ENCODE data around the gene DGLUCY.
"Not testable (repeated sequence)": the region's sequence is repeated elsewhere in the genome, so short reads cannot be mapped to it uniquely, and the experiment has no call there.

DGLUCY gene, protein sequence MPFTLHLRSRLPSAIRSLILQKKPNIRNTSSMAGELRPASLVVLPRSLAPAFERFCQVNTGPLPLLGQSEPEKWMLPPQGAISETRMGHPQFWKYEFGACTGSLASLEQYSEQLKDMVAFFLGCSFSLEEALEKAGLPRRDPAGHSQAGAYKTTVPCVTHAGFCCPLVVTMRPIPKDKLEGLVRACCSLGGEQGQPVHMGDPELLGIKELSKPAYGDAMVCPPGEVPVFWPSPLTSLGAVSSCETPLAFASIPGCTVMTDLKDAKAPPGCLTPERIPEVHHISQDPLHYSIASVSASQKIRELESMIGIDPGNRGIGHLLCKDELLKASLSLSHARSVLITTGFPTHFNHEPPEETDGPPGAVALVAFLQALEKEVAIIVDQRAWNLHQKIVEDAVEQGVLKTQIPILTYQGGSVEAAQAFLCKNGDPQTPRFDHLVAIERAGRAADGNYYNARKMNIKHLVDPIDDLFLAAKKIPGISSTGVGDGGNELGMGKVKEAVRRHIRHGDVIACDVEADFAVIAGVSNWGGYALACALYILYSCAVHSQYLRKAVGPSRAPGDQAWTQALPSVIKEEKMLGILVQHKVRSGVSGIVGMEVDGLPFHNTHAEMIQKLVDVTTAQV

GRCh38 chr14:91113829-91114078 lies at the start of gene DGLUCY:
Gene DGLUCY, plus strand, starts transcription at chr14:91114073. Its CDS starts 46,222 bp downstream, at chr14:91160295.
- peak; percentile 51 for DNase-seq

- DNase-seq = no peak
These were observed 48.6 kb upstream of the DGLUCY start for GRCh38 chr14:91065266-91065665.

DNA sequence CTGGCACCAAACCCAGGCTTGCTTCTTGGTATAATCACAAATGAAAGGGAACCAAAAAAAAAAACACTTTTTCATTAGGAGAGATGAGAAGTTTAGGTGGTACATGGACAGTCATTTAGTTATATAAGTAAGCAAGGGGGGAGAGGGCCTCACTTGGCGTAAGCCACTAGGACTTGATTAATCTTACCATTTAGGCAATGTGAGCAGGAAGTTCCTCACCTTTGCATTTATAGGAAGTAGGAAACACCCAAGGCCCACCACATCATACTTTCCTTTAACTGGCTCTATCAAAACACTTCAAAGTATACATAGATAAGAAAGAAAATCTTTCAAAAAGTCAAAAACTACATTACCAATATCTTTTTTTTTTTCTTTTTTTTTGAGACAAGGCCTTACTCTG lies 46.7 kb upstream of the DGLUCY start:
- no peak for DNase-seq

DNA sequence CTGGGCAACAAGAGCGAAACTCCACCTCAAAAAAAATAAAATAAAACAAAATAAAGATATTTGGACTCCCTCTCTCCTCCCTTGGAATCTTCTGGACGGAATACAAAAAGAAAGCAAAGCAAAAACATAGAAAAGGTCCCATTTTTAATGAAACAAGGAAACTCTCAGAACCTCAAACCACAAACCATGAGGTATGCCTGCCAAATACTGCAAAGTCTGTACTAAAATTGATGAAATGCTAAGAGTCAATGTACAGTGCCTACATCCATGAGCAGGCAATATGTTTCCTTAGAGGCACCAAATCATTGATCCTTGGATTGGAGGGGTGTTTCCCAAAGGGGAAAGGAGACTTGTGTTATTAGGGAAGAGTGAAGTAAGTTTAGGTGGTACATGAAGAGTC lies 45.2 kb upstream of the DGLUCY start:
- DNase-seq = no peak

DNA sequence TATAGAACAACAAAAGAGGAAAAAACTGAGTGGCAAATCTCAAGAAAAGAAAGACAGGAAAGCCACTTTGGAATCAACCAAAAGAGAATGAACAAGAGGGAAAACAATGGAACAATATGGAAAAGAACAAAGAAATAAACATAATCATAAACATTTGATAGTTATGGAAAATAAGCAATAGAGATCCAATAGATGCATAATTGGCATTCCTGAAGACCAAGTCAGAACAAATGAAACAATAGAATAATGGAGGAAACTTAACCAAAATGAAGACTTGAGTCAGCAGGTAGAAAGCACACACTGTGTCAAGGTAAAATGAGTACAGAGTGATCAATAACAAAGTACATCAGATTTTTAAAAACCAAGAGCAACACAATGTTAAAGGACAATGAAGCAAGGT lies 43.3 kb upstream of the DGLUCY start:
- no peak for DNase-seq

- no peak for DNase-seq
These were observed 38.3 kb upstream of the DGLUCY start for GRCh38 chr14:91075553-91075952.

- peak; percentile 6 for DNase-seq
These were observed 35.7 kb upstream of the DGLUCY start for GRCh38 chr14:91078095-91078737.

- DNase-seq = no peak
These were observed 33.8 kb upstream of the DGLUCY start for GRCh38 chr14:91080071-91080470.

DNA sequence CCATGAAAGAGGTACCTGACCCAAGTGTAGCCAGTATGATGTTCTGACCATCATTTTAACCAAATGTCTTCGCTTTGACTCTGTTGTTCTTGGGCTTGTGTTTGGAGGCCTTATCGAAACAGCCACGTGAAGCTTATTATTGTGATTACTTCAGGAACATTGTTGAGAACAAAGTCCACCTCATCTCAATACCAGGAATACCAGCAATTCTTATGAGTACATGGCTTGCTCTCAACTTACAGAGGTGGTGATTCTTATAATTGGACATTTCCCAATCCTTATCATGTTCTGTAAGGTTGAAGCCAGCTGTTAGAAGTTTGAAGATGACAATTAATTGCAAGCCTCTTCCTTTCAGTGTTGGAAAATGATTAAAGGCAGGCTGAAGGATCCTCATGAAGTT lies 31.6 kb upstream of the DGLUCY start:
- DNase-seq = no peak

DNA sequence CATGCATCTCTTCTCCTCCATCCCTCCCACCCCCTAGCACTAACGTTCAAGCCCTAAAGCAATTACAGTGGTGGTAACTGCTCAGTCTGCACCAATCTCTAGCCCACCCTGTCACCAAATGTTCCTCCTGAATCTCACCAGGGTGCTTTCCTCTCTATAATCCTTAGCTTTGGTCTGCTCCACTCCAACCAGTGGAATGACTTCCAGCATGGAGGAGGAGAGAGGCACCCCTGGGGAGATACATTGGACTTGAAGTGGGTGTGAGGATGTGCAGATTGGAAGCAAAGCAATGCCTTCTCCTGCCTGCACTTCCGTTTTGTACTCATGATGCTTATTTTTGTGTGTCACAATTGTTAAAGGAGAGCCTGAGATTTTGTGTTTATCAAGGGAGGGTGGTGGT lies 29.4 kb upstream of the DGLUCY start:
- DNase-seq = no peak

DNA sequence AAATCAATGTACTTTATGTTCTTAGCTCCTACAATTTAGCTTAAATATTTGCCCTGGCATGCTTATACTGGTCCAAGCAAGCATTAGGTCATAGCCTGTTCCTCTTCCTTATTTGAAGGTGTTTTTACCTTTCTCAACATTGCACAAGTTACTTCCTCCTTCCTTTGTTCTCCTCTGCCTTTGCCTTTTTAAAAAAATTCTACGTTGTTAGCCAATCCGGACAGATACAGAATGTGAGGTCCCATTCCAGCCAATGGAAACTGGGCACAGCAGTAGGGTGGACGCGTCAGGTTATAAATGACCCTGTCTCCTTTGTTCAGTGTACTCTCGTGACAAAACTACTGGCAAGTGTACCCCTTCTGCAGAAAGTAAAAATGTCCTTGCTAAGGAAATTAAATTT lies 26.4 kb upstream of the DGLUCY start:
- DNase-seq = not testable (repeated sequence)

GRCh38 chr14:91088585-91089235 lies 25.2 kb upstream of the DGLUCY start:
- no peak for DNase-seq

DNA sequence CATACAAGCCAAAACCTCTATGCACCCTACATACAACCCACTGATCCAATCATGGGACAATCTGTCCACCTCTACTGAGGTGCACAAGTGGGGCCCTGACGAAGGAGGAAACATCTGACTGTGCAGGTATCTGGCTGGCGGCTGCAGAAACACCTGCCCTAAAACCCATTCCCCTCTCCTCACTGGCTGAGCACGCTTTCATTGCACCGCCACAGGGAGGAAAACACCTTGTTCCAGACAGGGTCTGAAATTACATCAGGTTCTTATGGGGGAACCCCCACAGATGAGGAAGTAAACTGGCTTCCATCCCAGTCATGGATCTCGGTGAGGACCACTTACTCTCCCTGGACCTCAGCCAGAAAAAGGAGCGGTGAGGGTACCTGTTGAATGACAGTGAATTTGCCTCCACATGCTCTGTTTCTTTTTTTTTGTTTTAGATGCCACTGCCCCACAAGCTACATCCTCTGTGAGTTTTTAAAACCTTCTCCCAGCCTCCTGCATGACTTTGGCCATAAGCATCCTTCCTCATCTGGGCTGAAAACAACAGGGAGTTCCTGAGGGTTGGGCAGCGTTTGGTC lies 23.8 kb upstream of the DGLUCY start:
- DNase-seq = no peak

GRCh38 chr14:91090743-91091142 lies 23.1 kb upstream of the DGLUCY start:
- no peak for DNase-seq

DNA sequence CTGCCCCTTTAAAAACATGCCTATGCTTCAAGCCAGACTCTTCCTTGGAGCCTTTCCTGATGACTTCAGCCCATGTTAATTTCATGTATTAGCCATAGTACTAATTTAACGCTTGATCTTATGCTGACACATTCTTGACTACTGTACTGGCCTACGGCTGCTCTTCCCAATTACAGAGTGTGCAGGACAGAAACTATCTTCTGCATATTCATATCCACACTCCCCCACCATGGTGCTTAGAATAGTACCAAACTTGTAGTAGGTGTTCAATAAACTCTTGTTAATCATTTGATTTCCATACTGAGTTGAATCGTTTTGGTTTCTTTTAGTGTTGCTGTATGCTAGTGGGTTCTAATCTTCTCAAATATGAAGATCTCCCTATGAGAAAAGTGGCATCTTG lies 21.8 kb upstream of the DGLUCY start:
- no peak for DNase-seq

GRCh38 chr14:91093743-91094472 lies 20.0 kb upstream of the DGLUCY start:
- DNase-seq = not testable (repeated sequence)

GRCh38 chr14:91094772-91095171 lies 19.1 kb upstream of the DGLUCY start:
- DNase-seq = no peak

DNA sequence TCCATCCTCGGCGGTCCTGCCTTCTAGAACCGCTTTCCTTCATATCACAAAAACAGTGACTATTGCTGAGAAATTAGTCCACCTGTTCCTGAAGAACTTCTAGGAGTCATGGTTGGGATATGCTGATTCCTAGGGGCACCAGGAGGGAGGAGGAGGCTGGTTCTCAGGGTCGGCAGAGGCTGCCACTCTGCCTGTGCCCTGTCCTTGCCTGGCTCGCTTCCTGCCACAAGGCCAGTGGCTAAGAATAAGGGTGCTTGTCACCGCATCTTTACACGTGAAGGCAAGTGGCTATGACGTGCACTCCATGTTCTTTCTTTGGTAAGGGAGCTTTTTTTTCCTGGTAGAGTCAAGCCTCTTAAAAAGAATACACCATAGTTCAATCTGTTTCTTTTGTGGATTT lies 18.7 kb upstream of the DGLUCY start:
- no peak for DNase-seq

GRCh38 chr14:91097657-91098056 lies 16.2 kb upstream of the DGLUCY start:
- not testable (repeated sequence) for DNase-seq

DNA sequence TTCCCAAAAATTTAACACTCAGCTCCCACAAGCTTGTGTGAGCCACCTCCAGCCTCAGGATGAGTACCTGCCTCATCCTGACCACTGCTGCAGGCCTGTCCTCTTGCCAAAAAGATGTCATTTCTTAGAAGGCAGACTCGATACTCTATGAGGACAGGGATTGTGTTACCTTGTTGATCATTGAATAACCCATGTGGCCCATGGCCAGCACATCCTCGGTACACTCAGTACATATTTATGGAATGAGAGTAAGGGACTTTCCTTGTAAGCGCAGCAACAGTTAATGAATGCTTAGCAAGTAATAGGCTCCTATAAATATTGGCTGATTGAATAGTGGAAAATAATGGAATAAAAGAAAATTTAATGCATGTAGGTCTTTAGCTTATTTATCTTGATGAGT lies 15.3 kb upstream of the DGLUCY start:
- no peak for DNase-seq

GRCh38 chr14:91100102-91100501 lies 13.8 kb upstream of the DGLUCY start:
- DNase-seq = no peak

GRCh38 chr14:91103116-91103515 lies 10.8 kb upstream of the DGLUCY start:
- no peak for DNase-seq

Data from CD4-positive, alpha-beta T cell treated with Interferon gamma for 1 hour (primary cell).